GM18502 (cell line): ENCODE measurements around the gene CKM.
"Not testable (repeated sequence)": the region's sequence is repeated elsewhere in the genome, so short reads cannot be mapped to it uniquely, and the experiment has no call there.

Source experiments
- ATAC-seq: cut with Tn5 transposase; IDR thresholded peaks from one replicate; pipeline ENCODE4 v1.9.1; 2021; ENCODE audit warnings: mild to moderate bottlenecking; ENCODE audit not compliant: unreplicated experiment, poor library complexity

Gene CKM

GRCh38 chr19:45295873-45296272, 26.8 kb downstream of the CKM start:
- no peak for ATAC-seq

- ATAC-seq = no peak
These were observed 28.2 kb downstream of the CKM start for GRCh38 chr19:45294291-45295029.

GRCh38 chr19:45293682-45294081, 29.0 kb downstream of the CKM start:
- no peak for ATAC-seq

GRCh38 chr19:45291834-45292233, 30.8 kb downstream of the CKM start:
- ATAC-seq = no peak

- no peak for ATAC-seq
These were observed 32.2 kb downstream of the CKM start for GRCh38 chr19:45290381-45290931.

GRCh38 chr19:45283443-45284033, 39.1 kb downstream of the CKM start:
- ATAC-seq = no peak

- no peak for ATAC-seq
These were observed 42.2 kb downstream of the CKM start for GRCh38 chr19:45280471-45280961.

GRCh38 chr19:45279587-45280192, 43.0 kb downstream of the CKM start:
- no peak for ATAC-seq

GRCh38 chr19:45278087-45278486, 44.6 kb downstream of the CKM start:
- no peak for ATAC-seq

GRCh38 chr19:45276284-45276687, 46.4 kb downstream of the CKM start:
- ATAC-seq = no peak

GRCh38 chr19:45275370-45275971, 47.2 kb downstream of the CKM start:
- ATAC-seq = no peak

GRCh38 chr19:45273521-45273855, 49.2 kb downstream of the CKM start:
- ATAC-seq = no peak

GRCh38 chr19:45271735-45272108, 51.0 kb downstream of the CKM start:
- no peak for ATAC-seq

GRCh38 chr19:45271098-45271734, 51.5 kb downstream of the CKM start:
- no peak for ATAC-seq

GRCh38 chr19:45269939-45270338, 52.7 kb downstream of the CKM start:
- ATAC-seq = not testable (repeated sequence)

GRCh38 chr19:45267296-45267695, 55.4 kb downstream of the CKM start:
- ATAC-seq = no peak

GRCh38 chr19:45265375-45265774, 57.3 kb downstream of the CKM start:
- no peak for ATAC-seq

- no peak for ATAC-seq
These were observed 57.8 kb downstream of the CKM start for GRCh38 chr19:45264781-45265317.

- no peak for ATAC-seq
These were observed 59.7 kb downstream of the CKM start for GRCh38 chr19:45263013-45263412.

- ATAC-seq = no peak
These were observed 60.1 kb downstream of the CKM start for GRCh38 chr19:45262570-45262969.
